SK-N-SH (cell line): ENCODE data around the gene DHRSX. TPM values are rescaled to one million over a fixed set of nuclear protein-coding genes. Genes with fewer than 3 reads are reported as not detected.

ENCODE experiments used
- polyA plus RNA-seq, 3 experiments: library from polyadenylated mRNA; depleted of rRNA; stranded (reverse); fragments of >200 nt; gene quantifications; 2 replicates each; pipeline ENCODE4 v1.2.3, GENCODE V29; 2012

DHRSX gene
- polyA plus RNA-seq, 1 of the 3 experiments (the other 2 are of a cell fraction): 34.3 TPM

Other genes with a start within 250 kb of the DHRSX start
- gene ZBED1, start within 50 bp of the DHRSX start, polyA plus RNA-seq (2012; rRNA removed): 16.6 and 16.7 TPM in 2 replicates
- gene CD99, start 190.3 kb upstream of the DHRSX start, polyA plus RNA-seq (2012; rRNA removed): 149 and 346 TPM in 2 replicates